H7 (cell line): Measurements from ENCODE around the gene IDNK. TPM values are rescaled to one million over a fixed set of nuclear protein-coding genes. Genes with fewer than 3 reads are reported as not detected.

Experiments
- DNase-seq: peaks from one replicate; pipeline ENCODE4 v3.0.0; 2012
- H3K27me3 ChIP-seq: 2 replicates; pipeline ENCODE4 v1.6.0; 2011; ENCODE audit warnings: mild to moderate bottlenecking, low read length; ENCODE audit not compliant: control insufficient read depth, insufficient read depth
- H3K36me3 ChIP-seq: replicated peaks from 2 replicates; pipeline ENCODE4 v1.5.1; 2011; ENCODE audit warnings: low read length; ENCODE audit not compliant: control insufficient read depth, insufficient read depth
- H3K4me3 ChIP-seq: 2 replicates; pipeline ENCODE4 v1.5.1; 2011; ENCODE audit warnings: low read depth, mild to moderate bottlenecking, control low read depth, low read length, moderate library complexity; ENCODE audit not compliant: insufficient read depth
- total RNA-seq: library from RNA; depleted of rRNA; stranded (reverse); fragments of >200 nt; shearing (Covaris generic); gene quantifications from 2 replicates; pipeline ENCODE4 v1.2.3, GENCODE V29; 2014; rRNA removed

The IDNK gene
- total RNA-seq, 1 experiment from 2014 or later = 1.4 TPM

- Histone ChIP-seq H3K27me3 (no peaks in the 10 kb centered on the region), H3K36me3 (no peaks in the 10 kb centered on the region), H3K4me3 (no peak overlapping the region)
- DNase-seq = no peak
Measured at GRCh38 chr9:83691492-83691891, 68.5 kb downstream of the IDNK start.

Other genes starting within 250 kb of the IDNK start
- 0.10 and 1.4 TPM in 2 replicates for gene FRMD3, start 84.7 kb upstream of the IDNK start, total RNA-seq
- 126 and 152 TPM in 2 replicates for gene UBQLN1, start 84.8 kb downstream of the IDNK start, total RNA-seq
- gene GKAP1, start 194.6 kb downstream of the IDNK start, total RNA-seq = 2.8 and 4.8 TPM in 2 replicates